ENCODE data around the gene FDXACB1.

DNA sequence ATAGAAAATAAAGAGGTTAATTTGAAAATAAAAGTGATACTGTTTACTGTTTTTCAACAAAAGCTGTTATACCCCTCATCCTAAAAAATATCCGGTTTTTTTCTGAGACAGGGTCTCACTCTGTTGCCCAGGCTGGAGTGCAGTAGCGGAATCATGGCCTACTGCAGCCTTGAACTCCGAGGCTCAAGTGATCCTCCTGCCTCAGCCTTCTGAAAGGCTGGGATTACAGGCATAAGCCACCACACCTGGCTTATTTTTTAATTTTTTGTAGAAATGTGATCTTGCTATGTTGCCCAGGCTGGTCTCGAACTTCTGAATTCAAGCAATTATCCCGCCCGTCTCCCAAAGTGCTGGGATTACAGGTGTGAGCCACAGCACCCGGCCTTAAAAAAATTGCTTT, 43.3 kb downstream of the FDXACB1 start:
- TF ChIP-seq, protein P1, sequence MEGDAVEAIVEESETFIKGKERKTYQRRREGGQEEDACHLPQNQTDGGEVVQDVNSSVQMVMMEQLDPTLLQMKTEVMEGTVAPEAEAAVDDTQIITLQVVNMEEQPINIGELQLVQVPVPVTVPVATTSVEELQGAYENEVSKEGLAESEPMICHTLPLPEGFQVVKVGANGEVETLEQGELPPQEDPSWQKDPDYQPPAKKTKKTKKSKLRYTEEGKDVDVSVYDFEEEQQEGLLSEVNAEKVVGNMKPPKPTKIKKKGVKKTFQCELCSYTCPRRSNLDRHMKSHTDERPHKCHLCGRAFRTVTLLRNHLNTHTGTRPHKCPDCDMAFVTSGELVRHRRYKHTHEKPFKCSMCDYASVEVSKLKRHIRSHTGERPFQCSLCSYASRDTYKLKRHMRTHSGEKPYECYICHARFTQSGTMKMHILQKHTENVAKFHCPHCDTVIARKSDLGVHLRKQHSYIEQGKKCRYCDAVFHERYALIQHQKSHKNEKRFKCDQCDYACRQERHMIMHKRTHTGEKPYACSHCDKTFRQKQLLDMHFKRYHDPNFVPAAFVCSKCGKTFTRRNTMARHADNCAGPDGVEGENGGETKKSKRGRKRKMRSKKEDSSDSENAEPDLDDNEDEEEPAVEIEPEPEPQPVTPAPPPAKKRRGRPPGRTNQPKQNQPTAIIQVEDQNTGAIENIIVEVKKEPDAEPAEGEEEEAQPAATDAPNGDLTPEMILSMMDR (IDR thresholded peaks at IDR 0.05; ENCODE audit: low read depth, low read length), result no peak
- TF ChIP-seq MYC (IDR thresholded peaks at IDR 0.05; ENCODE audit: low read depth, low read length), result no peak

All from NB4 (cell line).